H9 (cell line): ENCODE measurements around the gene SWAP70. TPM values are rescaled to one million over a fixed set of nuclear protein-coding genes. Genes with fewer than 3 reads are reported as not detected.
"Not testable (repeated sequence)": the region's sequence is repeated elsewhere in the genome, so short reads cannot be mapped to it uniquely, and the experiment has no call there.

ENCODE experiments used
- DNase-seq: peaks from one replicate; pipeline ENCODE4 v3.0.0-alpha.2; 2017
- H2AFZ ChIP-seq: one replicate; pipeline ENCODE4 v1.6.1; 2013; ENCODE audit warnings: mild to moderate bottlenecking, low read length, control low read depth, moderate library complexity
- H2AK5ac ChIP-seq: 2 replicates; pipeline ENCODE4 v1.6.1; 2013; ENCODE audit warnings: low read length, control low read depth, mixed read lengths; ENCODE audit not compliant: insufficient read length
- H2BK120ac ChIP-seq: one replicate; pipeline ENCODE4 v1.6.1; 2013; ENCODE audit warnings: low read depth, mild to moderate bottlenecking, low read length, control low read depth, inconsistent platforms; ENCODE audit not compliant: poor library complexity, severe bottlenecking
- H2BK12ac ChIP-seq: 2 replicates; pipeline ENCODE4 v1.6.1; 2013; ENCODE audit warnings: low read length, control low read depth, mixed read lengths, low read depth; ENCODE audit not compliant: insufficient read length
- H2BK15ac ChIP-seq: 2 replicates; pipeline ENCODE4 v1.6.1; 2013; ENCODE audit warnings: low read depth, low read length, control low read depth
- H2BK20ac ChIP-seq: one replicate; pipeline ENCODE4 v1.6.1; 2013; ENCODE audit warnings: low read depth, mild to moderate bottlenecking, low read length, control low read depth, inconsistent platforms; ENCODE audit not compliant: poor library complexity, severe bottlenecking
- H2BK5ac ChIP-seq: 2 replicates; pipeline ENCODE4 v1.6.1; 2013; ENCODE audit warnings: low read length, control low read depth, mixed read lengths; ENCODE audit not compliant: insufficient read length
- H3K14ac ChIP-seq: 2 replicates; pipeline ENCODE4 v1.6.1; 2013; ENCODE audit warnings: low read length, control low read depth; ENCODE audit not compliant: insufficient read depth
- H3K18ac ChIP-seq: 2 replicates; pipeline ENCODE4 v1.6.1; 2013; ENCODE audit warnings: low read depth, mild to moderate bottlenecking, mixed read lengths, low read length, control low read depth; ENCODE audit not compliant: insufficient read length
- H3K23ac ChIP-seq: 2 replicates; pipeline ENCODE4 v1.6.1; 2013; ENCODE audit warnings: low read length, control low read depth, mixed read lengths, low read depth; ENCODE audit not compliant: insufficient read length
- H3K23me2 ChIP-seq: 2 replicates; pipeline ENCODE4 v1.6.1; 2013; ENCODE audit warnings: low read depth, mild to moderate bottlenecking, mixed read lengths, low read length, control low read depth; ENCODE audit not compliant: insufficient read length, poor library complexity, severe bottlenecking
- H3K27ac ChIP-seq: 2 replicates; pipeline ENCODE4 v1.5.1; 2013; ENCODE audit warnings: low read length, control low read depth, mixed read lengths, low read depth; ENCODE audit not compliant: insufficient read length
- H3K27me3 ChIP-seq: 2 replicates; pipeline ENCODE4 v1.6.1; 2013; ENCODE audit warnings: low read length, control low read depth, inconsistent platforms; ENCODE audit not compliant: insufficient read depth
- H3K4ac ChIP-seq: 2 replicates; pipeline ENCODE4 v1.6.1; 2013; ENCODE audit warnings: low read depth, mild to moderate bottlenecking, control low read depth, inconsistent platforms, low read length, moderate library complexity
- H3K4me1 ChIP-seq: 2 replicates; pipeline ENCODE4 v1.6.1; 2013; ENCODE audit warnings: low read length, control low read depth, inconsistent platforms; ENCODE audit not compliant: insufficient read depth
- H3K4me2 ChIP-seq: 2 replicates; pipeline ENCODE4 v1.6.1; 2013; ENCODE audit warnings: low read length, control low read depth, mixed read lengths; ENCODE audit not compliant: insufficient read length, insufficient read depth
- H3K56ac ChIP-seq: 2 replicates; pipeline ENCODE4 v1.6.1; 2013; ENCODE audit warnings: low read depth, mild to moderate bottlenecking, mixed read lengths, low read length, control low read depth; ENCODE audit not compliant: insufficient read length
- H3K79me1 ChIP-seq: 2 replicates; pipeline ENCODE4 v1.6.1; 2013; ENCODE audit warnings: low read depth, mild to moderate bottlenecking, moderate library complexity, low read length, control low read depth, inconsistent platforms; ENCODE audit not compliant: insufficient read depth, poor library complexity, severe bottlenecking
- H3K79me2 ChIP-seq: 2 replicates; pipeline ENCODE4 v1.6.1; 2013; ENCODE audit warnings: low read length, control low read depth, inconsistent platforms; ENCODE audit not compliant: insufficient read depth
- H3K9ac ChIP-seq: 2 replicates; pipeline ENCODE4 v1.6.1; 2013; ENCODE audit warnings: low read length, control low read depth, mixed read lengths; ENCODE audit not compliant: insufficient read length; ENCODE audit errors: extremely low read depth
- H3K9me3 ChIP-seq: one replicate; pipeline ENCODE4 v1.6.1; 2013; ENCODE audit warnings: low read depth, low read length, inconsistent platforms; ENCODE audit not compliant: control insufficient read depth
- H3T11ph ChIP-seq: one replicate; pipeline ENCODE4 v1.6.1; 2013; ENCODE audit warnings: mild to moderate bottlenecking, low read length, control low read depth, inconsistent platforms
- H4K20me1 ChIP-seq: one replicate; pipeline ENCODE4 v1.6.1; 2013; ENCODE audit not compliant: control insufficient read depth, insufficient read length, insufficient read depth
- H4K5ac ChIP-seq: 2 replicates; pipeline ENCODE4 v1.6.1; 2013; ENCODE audit warnings: low read depth, mild to moderate bottlenecking, mixed read lengths, low read length, control low read depth; ENCODE audit not compliant: insufficient read length
- H4K8ac ChIP-seq: replicated peaks from 2 replicates; pipeline ENCODE4 v1.6.1; 2013; ENCODE audit warnings: low read length, control low read depth, mixed read lengths, low read depth; ENCODE audit not compliant: insufficient read length
- H4K91ac ChIP-seq: 2 replicates; pipeline ENCODE4 v1.6.1; 2013; ENCODE audit warnings: low read depth, mild to moderate bottlenecking, moderate library complexity, mixed read lengths, low read length, control low read depth; ENCODE audit not compliant: insufficient read length
- H3K27ac Mint-ChIP-seq, 3 experiments: 2 replicates in 2 of 3; 3 replicates in 1 of 3; pipeline ENCODE4 v1.8.0; 2020 to 2021; ENCODE audit warnings: mixed read lengths in 3 of 3, mild to moderate bottlenecking in 1 of 3, moderate library complexity in 1 of 3
- H3K27me3 Mint-ChIP-seq: 2 replicates; pipeline ENCODE4 v1.8.0; 2021; ENCODE audit warnings: low read depth, mild to moderate bottlenecking, moderate library complexity, mixed read lengths
- H3K36me3 Mint-ChIP-seq, 3 experiments: 2 replicates in 2 of 3; 3 replicates in 1 of 3; pipeline ENCODE4 v1.8.0; 2020 to 2021; ENCODE audit warnings: low read depth in 3 of 3, mixed read lengths in 3 of 3; ENCODE audit not compliant: insufficient read depth in 1 of 3
- H3K4me1 Mint-ChIP-seq, 2 experiments: 2 replicates each; pipeline ENCODE4 v1.8.0; 2020; ENCODE audit warnings: mixed read lengths in 2 of 2
- H3K4me3 Mint-ChIP-seq, 2 experiments: 2 replicates in 1 of 2; 3 replicates in 1 of 2; pipeline ENCODE4 v1.8.0; 2020 to 2021; ENCODE audit warnings: mild to moderate bottlenecking in 2 of 2, mixed read lengths in 2 of 2, moderate library complexity in 1 of 2
- H3K9me3 Mint-ChIP-seq, 2 experiments: 2 replicates in 1 of 2; 3 replicates in 1 of 2; pipeline ENCODE4 v1.8.0; 2020; ENCODE audit warnings: mild to moderate bottlenecking in 2 of 2, mixed read lengths in 2 of 2, moderate library complexity in 1 of 2
- CTCF ChIP-seq: fragments of 200-600 bp; sonication (generic); conservative IDR thresholded peaks from 3 replicates; pipeline ENCODE4 v1.8.0; 2021; ENCODE audit warnings: antibody characterized with exemption, mild to moderate bottlenecking
- WGBS: extraction: QIAGEN DNeasy Blood & Tissue Kit; methylation state at CpG from one replicate; pipeline ENCODE4 v1.1.7; 2013; ENCODE audit warnings: missing lambda C conversion rate, low lambda C conversion rate, mixed read lengths; ENCODE audit not compliant: insufficient read length; ENCODE audit errors: extremely low coverage; 5-methylcytosine and 5-hydroxymethylcytosine counted together
- total RNA-seq: library from RNA; stranded (reverse); gene quantifications from 2 replicates; pipeline ENCODE4 v1.2.1, GENCODE V29; 2021

Gene SWAP70
- total RNA-seq, 1 experiment from 2014 or later = 34.4 TPM

GRCh38 chr11:9619971-9620370, 43.9 kb upstream of the SWAP70 start:
- H3K23ac ChIP-seq = no peak overlapping the region
- Mint-ChIP-seq H3K9me3 (peaks cover 0 to 11% of the 10 kb centered on the region in 2 experiments; a peak in 4 of 5 replicates), H3K4me3 (no peak overlapping the region), H3K4me1 (peaks cover 10 to 14% of the 10 kb centered on the region in 2 experiments), H3K27me3 (no peaks in the 10 kb centered on the region; the same call in 1 of the 2 replicates), H3K36me3 (peaks cover 0 to 12% (median 4%) of the 10 kb centered on the region in 3 experiments; a peak in 4 of 7 replicates), H3K27ac (no peak overlapping the region; a peak in 1 of 7 replicates)
- H2BK120ac ChIP-seq = no peak overlapping the region
- no peak overlapping the region for H4K5ac ChIP-seq
- H4K20me1 ChIP-seq = no peaks in the 10 kb centered on the region
- H2BK5ac ChIP-seq = no peak overlapping the region
- H4K8ac ChIP-seq = no peak overlapping the region
- no peak for TF ChIP-seq CTCF
- H3K14ac ChIP-seq = no peak overlapping the region
- H3K79me2 ChIP-seq = no peaks in the 10 kb centered on the region
- H3K27me3 ChIP-seq = no peaks in the 10 kb centered on the region
- H2AFZ ChIP-seq = no peak overlapping the region
- no peak overlapping the region for H3K4me2 ChIP-seq
- no peak overlapping the region for H3K18ac ChIP-seq
- H3T11ph ChIP-seq = no peak overlapping the region
- no peak overlapping the region for H2BK12ac ChIP-seq
- no peak overlapping the region for H2BK20ac ChIP-seq
- H3K79me1 ChIP-seq = no peaks in the 10 kb centered on the region
- no peaks in the 10 kb centered on the region for H3K23me2 ChIP-seq
- DNase-seq = no peak
- H3K4me1 ChIP-seq = no peaks in the 10 kb centered on the region
- no peak overlapping the region for H3K9ac ChIP-seq
- no peaks in the 10 kb centered on the region for H3K9me3 ChIP-seq
- no peak overlapping the region for H2AK5ac ChIP-seq
- H3K4ac ChIP-seq = no peak overlapping the region
- no peak overlapping the region for H2BK15ac ChIP-seq
- no peak overlapping the region for H4K91ac ChIP-seq
- no peak overlapping the region for H3K27ac ChIP-seq
- no peak overlapping the region for H3K56ac ChIP-seq

- H2BK15ac ChIP-seq, H3K14ac ChIP-seq, H3T11ph ChIP-seq, H4K91ac ChIP-seq, H2BK20ac ChIP-seq, H2AK5ac ChIP-seq, DNase-seq, H3K23ac ChIP-seq, H4K20me1 ChIP-seq, H4K5ac ChIP-seq, H3K9ac ChIP-seq, H2AFZ ChIP-seq, H2BK120ac ChIP-seq, H3K4me3 Mint-ChIP-seq, H3K4me1 ChIP-seq, H3K27ac ChIP-seq, H3K56ac ChIP-seq, H3K9me3 ChIP-seq, H3K4ac ChIP-seq, H3K23me2 ChIP-seq, H3K4me2 ChIP-seq, H3K79me1 ChIP-seq, H3K18ac ChIP-seq, H4K8ac ChIP-seq, H2BK5ac ChIP-seq, H3K79me2 ChIP-seq, H3K27me3 ChIP-seq, H3K27me3 Mint-ChIP-seq, H2BK12ac ChIP-seq: not testable (repeated sequence)
- Mint-ChIP-seq H3K27ac (peak overlapping the region in 1 of 3 experiments; percentile 49; a peak in 1 of 7 replicates), H3K4me1 (peaks cover 30 to 34% of the 10 kb centered on the region in 2 experiments), H3K36me3 (peaks cover 0 to 12% (median 4%) of the 10 kb centered on the region in 3 experiments; a peak in 4 of 7 replicates), H3K9me3 (peaks cover 0 to 11% of the 10 kb centered on the region in 2 experiments; a peak in 4 of 5 replicates)
- WGBS = no CpG with 5 or more reads among the region's 7 CpGs
These were observed 41.5 kb upstream of the SWAP70 start for GRCh38 chr11:9622353-9622752.
